SK-N-SH (cell line): Measurements from ENCODE around the gene NFATC3. TPM values are rescaled to one million over a fixed set of nuclear protein-coding genes. Genes with fewer than 3 reads are reported as not detected.

Source experiments
- CTCF ChIA-PET: fragments of 300-600, 350-600 bp; formaldehyde crosslinking; extraction: SDS; loops from one replicate; lab custom pipeline; 2021; lab: Yijun Ruan, JAX
- POLR2A ChIA-PET: fragments of 350-600 bp; sonication (Branson Sonifier 250); formaldehyde crosslinking; extraction: SDS; loops from one replicate; lab custom pipeline; 2020; ENCODE audit warnings: antibody characterized with exemption, inconsistent platforms; lab: Yijun Ruan, JAX
- DNase-seq: peaks from one replicate; pipeline ENCODE4 v3.0.0; 2012
- H2AFZ ChIP-seq: fragments of 200-600 bp; sonication (generic); 2 replicates; pipeline ENCODE4 v1.8.1; 2016; ENCODE audit warnings: antibody characterized with exemption, mild to moderate bottlenecking, low read depth
- H3F3A ChIP-seq: fragments of 200-600 bp; sonication (generic); replicated peaks from 2 replicates; pipeline ENCODE3; 2016; ENCODE audit warnings: antibody characterized with exemption, mild to moderate bottlenecking; ENCODE audit not compliant: insufficient read depth
- H3K27ac ChIP-seq, 2 experiments: fragments of 200-500 bp in 1 of 2; fragments of 200-600 bp in 1 of 2; sonication (Bioruptor generic) in 1 of 2; sonication (generic), shearing (Covaris generic) in 1 of 2; 2 replicates each; pipeline versions ENCODE4 v1.5.1 to v1.6.1; 2014 to 2016; ENCODE audit warnings: low read depth in 2 of 2, inconsistent platforms in 1 of 2, low read length in 1 of 2, mild to moderate bottlenecking in 1 of 2, mixed read lengths in 1 of 2
- H3K27me3 ChIP-seq: fragments of 200-600 bp; sonication (generic), shearing (Covaris generic); 2 replicates; pipeline ENCODE4 v1.6.1; 2016; ENCODE audit warnings: mixed run types; ENCODE audit not compliant: insufficient read depth
- H3K36me3 ChIP-seq, 2 experiments: fragments of 200-500 bp in 1 of 2; fragments of 200-600 bp in 1 of 2; sonication (Bioruptor generic) in 1 of 2; sonication (generic) in 1 of 2; replicated peaks in 1 of 2; 2 replicates each; pipeline versions ENCODE3 to v1.5.1; 2014 to 2016; ENCODE audit warnings: low read length in 1 of 2, mild to moderate bottlenecking in 1 of 2; ENCODE audit not compliant: insufficient read depth in 2 of 2, control insufficient read depth in 1 of 2
- H3K4me1 ChIP-seq, 2 experiments: fragments of 200-500 bp in 1 of 2; fragments of 200-600 bp in 1 of 2; sonication (Bioruptor generic) in 1 of 2; sonication (generic), shearing (Covaris generic) in 1 of 2; 2 replicates each; pipeline versions ENCODE4 v1.5.1 to v1.6.1; 2014 to 2016; ENCODE audit warnings: low read depth in 1 of 2, low read length in 1 of 2, mixed run types in 1 of 2; ENCODE audit not compliant: insufficient read depth in 2 of 2, control insufficient read depth in 1 of 2
- H3K4me2 ChIP-seq: fragments of 200-600 bp; sonication (generic), shearing (Covaris generic); 2 replicates; pipeline ENCODE4 v1.6.1; 2017; ENCODE audit warnings: mixed run types
- H3K4me3 ChIP-seq, 2 experiments: fragments of 200-500 bp in 1 of 2; fragments of 200-600 bp in 1 of 2; sonication (Bioruptor generic) in 1 of 2; sonication (generic), shearing (Covaris generic) in 1 of 2; 2 replicates each; pipeline versions ENCODE4 v1.5.1 to v1.8.1; 2014 to 2016; ENCODE audit warnings: low read depth in 2 of 2, inconsistent platforms in 1 of 2, low read length in 1 of 2, mild to moderate bottlenecking in 1 of 2, mixed read lengths in 1 of 2, moderate library complexity in 1 of 2
- H3K79me2 ChIP-seq: fragments of 200-600 bp; sonication (generic); 2 replicates; pipeline ENCODE4 v1.8.1; 2017; ENCODE audit warnings: mild to moderate bottlenecking; ENCODE audit not compliant: insufficient read depth
- H3K9ac ChIP-seq: fragments of 200-600 bp; sonication (generic); 2 replicates; pipeline ENCODE4 v1.6.1; 2017; ENCODE audit warnings: mixed run types
- H3K9me2 ChIP-seq: fragments of 200-600 bp; sonication (generic); 2 replicates; pipeline ENCODE4 v1.6.1; 2017; ENCODE audit warnings: mixed run types
- H3K9me3 ChIP-seq: fragments of 200-600 bp; sonication (generic); 2 replicates; pipeline ENCODE4 v1.6.1; 2017; ENCODE audit warnings: mixed run types, mild to moderate bottlenecking, moderate library complexity
- H4K20me1 ChIP-seq: fragments of 200-600 bp; sonication (generic); 2 replicates; pipeline ENCODE4 v1.6.1; 2017; ENCODE audit warnings: mild to moderate bottlenecking, mixed run types; ENCODE audit not compliant: insufficient read depth
- EP300 ChIP-seq, 2 experiments: IDR thresholded peaks; 2 replicates each; pipeline versions ENCODE4 v1.4.0 to v1.6.1; 2012; ENCODE audit warnings: borderline replicate concordance in 1 of 2, low read depth in 1 of 2, low read length in 1 of 2
- JUND ChIP-seq: IDR thresholded peaks from 2 replicates; pipeline ENCODE4 v1.4.0; 2012
- MXI1 ChIP-seq: IDR thresholded peaks from 2 replicates; pipeline ENCODE4 v1.6.1; 2012; ENCODE audit warnings: mild to moderate bottlenecking, low read depth, low read length, improper control_type of control experiment
- NFIC ChIP-seq: IDR thresholded peaks from 2 replicates; pipeline ENCODE4 v1.4.0; 2012; ENCODE audit warnings: borderline replicate concordance
- RCOR1 ChIP-seq: fragments of 150-350 bp; IDR thresholded peaks from 2 replicates; pipeline ENCODE4 v1.6.1; 2017; ENCODE audit warnings: antibody characterized with exemption, low read length
- RFX5 ChIP-seq: IDR thresholded peaks from 2 replicates; pipeline ENCODE4 v1.6.1; 2012; ENCODE audit warnings: mild to moderate bottlenecking, improper control_type of control experiment, low read length
- SIN3A ChIP-seq: IDR thresholded peaks from 2 replicates; pipeline ENCODE4 v1.6.1; 2012; ENCODE audit warnings: low read depth, mild to moderate bottlenecking, low read length, moderate library complexity, borderline replicate concordance
- WGBS: methylation state at CpG from one replicate; pipeline ENCODE4 v1.1.6; 2017; ENCODE audit warnings: low lambda C conversion rate; 5-methylcytosine and 5-hydroxymethylcytosine counted together
- polyA plus RNA-seq, 3 experiments: library from polyadenylated mRNA; depleted of rRNA; stranded (reverse); fragments of >200 nt; gene quantifications; 2 replicates each; pipeline ENCODE4 v1.2.3, GENCODE V29; 2012
- TF ChIP-seq, protein P1 (sequence below): fragments of 150-350 bp; IDR thresholded peaks from 2 replicates; pipeline ENCODE4 v1.6.1; 2017; ENCODE audit warnings: antibody characterized with exemption, low read length, low read depth, borderline replicate concordance
- TF ChIP-seq, protein P2 (sequence below): IDR thresholded peaks from 2 replicates; pipeline ENCODE4 v1.4.0; 2012; ENCODE audit warnings: low read depth, borderline replicate concordance

NFATC3 gene
- polyA plus RNA-seq, 1 of the 3 experiments (the other 2 are of a cell fraction): 5.7 TPM

DNA sequence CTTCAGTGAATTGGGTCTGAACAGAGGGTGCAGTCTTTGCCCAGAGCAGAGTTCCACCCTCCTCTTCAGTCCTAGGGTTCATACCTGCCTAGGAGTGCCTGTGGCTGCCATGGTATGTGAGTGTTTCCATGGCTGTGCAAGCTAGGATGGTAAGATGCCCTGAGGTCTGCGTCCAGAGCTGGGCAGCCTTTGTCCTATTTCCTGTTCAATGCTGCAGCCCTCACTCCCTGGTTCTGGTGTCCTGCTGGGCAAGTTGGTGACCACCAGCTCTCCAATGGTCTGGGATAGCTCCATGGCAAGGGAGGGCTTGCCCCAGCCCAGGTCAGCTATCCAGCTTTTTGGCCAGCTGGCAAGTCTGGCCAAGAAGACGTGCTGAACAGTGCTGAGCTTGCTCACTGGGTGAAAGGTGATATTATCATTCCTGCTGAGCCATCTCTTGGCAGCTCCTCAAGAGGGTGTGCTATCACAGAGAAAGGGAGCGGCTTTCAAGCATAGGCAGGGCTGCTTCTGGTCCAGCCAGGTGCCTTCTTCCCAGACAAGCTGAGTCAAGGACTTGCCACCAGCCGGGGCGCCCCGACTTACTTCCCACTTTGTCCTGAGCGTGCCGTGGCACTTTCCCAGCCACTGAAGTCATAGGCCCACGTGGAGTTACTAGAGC, 13.0 kb upstream of the NFATC3 start (continued):
- TF ChIP-seq, protein P1, sequence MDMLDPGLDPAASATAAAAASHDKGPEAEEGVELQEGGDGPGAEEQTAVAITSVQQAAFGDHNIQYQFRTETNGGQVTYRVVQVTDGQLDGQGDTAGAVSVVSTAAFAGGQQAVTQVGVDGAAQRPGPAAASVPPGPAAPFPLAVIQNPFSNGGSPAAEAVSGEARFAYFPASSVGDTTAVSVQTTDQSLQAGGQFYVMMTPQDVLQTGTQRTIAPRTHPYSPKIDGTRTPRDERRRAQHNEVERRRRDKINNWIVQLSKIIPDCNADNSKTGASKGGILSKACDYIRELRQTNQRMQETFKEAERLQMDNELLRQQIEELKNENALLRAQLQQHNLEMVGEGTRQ: no peak
- TF ChIP-seq EP300 (IDR thresholded peaks at IDR 0.05; ENCODE audit: borderline replicate concordance in 1 of 2, low read depth in 1 of 2, low read length in 1 of 2) (no peak), SIN3A (no peak), RFX5 (no peak), MXI1 (no peak), JUND (no peak), NFIC (peak; percentile 71)
- TF ChIP-seq, all 33 proteins: peak for 3

DNA sequence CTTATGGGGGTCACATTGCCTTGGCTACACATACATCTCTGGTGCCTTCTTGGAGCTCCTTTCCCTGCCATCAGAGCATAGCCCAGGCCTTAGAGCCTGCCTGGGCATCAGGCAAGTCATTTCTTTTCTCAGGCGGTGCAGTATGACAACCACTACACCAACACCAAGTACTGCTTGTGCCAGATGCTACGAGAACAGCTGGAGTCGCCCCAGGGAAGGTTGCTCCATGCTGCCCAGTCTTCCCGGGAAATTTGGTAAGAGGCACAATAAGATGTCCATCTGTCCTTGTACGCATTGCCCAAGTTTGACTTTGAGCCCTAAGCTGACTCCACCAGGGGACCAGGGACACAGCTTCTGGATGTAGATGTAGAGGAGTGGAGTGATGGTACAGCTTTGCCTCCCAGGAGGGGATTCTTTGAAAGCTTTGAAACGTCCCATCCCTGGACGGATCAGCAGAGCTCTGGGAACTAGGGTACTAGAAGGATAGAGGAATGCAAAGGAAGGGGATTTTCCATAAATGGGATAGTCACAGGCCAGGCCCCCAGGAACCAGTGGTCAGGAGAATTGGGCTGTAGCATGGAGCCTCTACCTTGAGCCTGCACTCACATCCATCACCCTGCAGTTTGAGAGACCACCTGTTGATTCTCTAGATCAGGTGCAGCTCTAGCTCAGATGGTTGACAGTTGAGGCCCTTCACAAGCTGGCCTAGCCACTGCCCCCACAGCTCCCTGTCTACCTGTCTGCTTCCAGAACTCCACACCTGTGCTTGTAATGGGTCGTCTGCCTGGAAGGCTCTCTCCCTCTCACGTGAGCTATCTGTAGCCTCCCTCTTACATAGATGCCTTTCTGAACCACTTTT, 11.0 kb upstream of the NFATC3 start:
- WGBS: 88% methylated on average over 9 of the region's 9 CpGs
- TF ChIP-seq, protein P2, sequence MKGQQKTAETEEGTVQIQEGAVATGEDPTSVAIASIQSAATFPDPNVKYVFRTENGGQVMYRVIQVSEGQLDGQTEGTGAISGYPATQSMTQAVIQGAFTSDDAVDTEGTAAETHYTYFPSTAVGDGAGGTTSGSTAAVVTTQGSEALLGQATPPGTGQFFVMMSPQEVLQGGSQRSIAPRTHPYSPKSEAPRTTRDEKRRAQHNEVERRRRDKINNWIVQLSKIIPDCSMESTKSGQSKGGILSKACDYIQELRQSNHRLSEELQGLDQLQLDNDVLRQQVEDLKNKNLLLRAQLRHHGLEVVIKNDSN: no peak
- TF ChIP-seq NFIC: no peak
- no peak for TF ChIP-seq RCOR1
- CTCF ChIA-PET: interaction anchor here (0.9 to 1.5 kb wide), 6 partner anchors 10 to 553 kb away, joined by 3 to 5 read pairs (median 3); no protein-coding TSS in a partner anchor
- Histone ChIP-seq H3K79me2 (no peaks in the 10 kb centered on the region), H3K4me1 (peaks cover 0 to 12% of the 10 kb centered on the region in 2 experiments; a peak in 2 of 4 replicates), H3K36me3 (peaks cover 13 to 54% of the 10 kb centered on the region in 2 experiments), H2AFZ (no peak overlapping the region), H3K9me2 (no peaks in the 10 kb centered on the region), H3K9me3 (no peaks in the 10 kb centered on the region), H3F3A (no peaks in the 10 kb centered on the region), H4K20me1 (no peaks in the 10 kb centered on the region), H3K9ac (no peak overlapping the region), H3K4me2 (no peak overlapping the region), H3K4me3 (no peak overlapping the region), H3K27me3 (no peaks in the 10 kb centered on the region), H3K27ac (no peak overlapping the region)
- no peak for DNase-seq
- POLR2A ChIA-PET: interaction anchor here (1.0 kb wide), 1 partner anchor 11 kb away, joined by 3 read pairs; the partner anchor contains the start of gene NFATC3
